GM23338 (cell line): ENCODE measurements around the gene PGF. TPM values are rescaled to one million over a fixed set of nuclear protein-coding genes. Genes with fewer than 3 reads are reported as not detected.

Experiments used
- ATAC-seq: fragments of 200-7000 bp; cut with Tn5 transposase; 3 replicates; pipeline ENCODE4 v1.9.1; 2020
- DNase-seq: peaks from one replicate; pipeline ENCODE4 v3.0.0-alpha.2; 2015; ENCODE audit warnings: low spot score
- H2AFZ ChIP-seq: fragments of 200-600 bp; sonication (generic); 2 replicates; pipeline ENCODE4 v1.8.0; 2016; ENCODE audit warnings: antibody characterized with exemption, mild to moderate bottlenecking, moderate library complexity
- H3F3A ChIP-seq: fragments of 200-600 bp; sonication (generic); replicated peaks from 2 replicates; pipeline ENCODE4 v1.8.0; 2017; ENCODE audit warnings: antibody characterized with exemption, mixed run types, low read depth
- H3K27ac ChIP-seq: fragments of 200-600 bp; sonication (generic); 2 replicates; pipeline ENCODE4 v1.6.1; 2016; ENCODE audit warnings: low read depth
- H3K27me3 ChIP-seq: fragments of 200-600 bp; sonication (generic); 2 replicates; pipeline ENCODE4 v1.8.0; 2016; ENCODE audit warnings: mild to moderate bottlenecking, mixed run types, moderate library complexity; ENCODE audit not compliant: insufficient read depth
- H3K36me3 ChIP-seq: fragments of 200-600 bp; sonication (generic); 2 replicates; pipeline ENCODE4 v1.8.0; 2016; ENCODE audit warnings: mild to moderate bottlenecking; ENCODE audit not compliant: insufficient read depth
- H3K4me1 ChIP-seq: fragments of 200-600 bp; sonication (generic); 2 replicates; pipeline ENCODE4 v1.8.0; 2016; ENCODE audit warnings: mild to moderate bottlenecking, moderate library complexity; ENCODE audit not compliant: insufficient read depth
- H3K4me2 ChIP-seq: fragments of 200-600 bp; sonication (generic); 2 replicates; pipeline ENCODE4 v1.7.1; 2017; ENCODE audit warnings: mixed run types
- H3K4me3 ChIP-seq: fragments of 200-600 bp; sonication (generic); 2 replicates; pipeline ENCODE4 v1.6.1; 2016; ENCODE audit warnings: mixed run types
- H3K79me2 ChIP-seq: fragments of 200-600 bp; sonication (generic); replicated peaks from 2 replicates; pipeline ENCODE4 v1.8.0; 2017; ENCODE audit warnings: mild to moderate bottlenecking; ENCODE audit not compliant: insufficient read depth
- H3K9me2 ChIP-seq: fragments of 200-600 bp; sonication (generic); 2 replicates; pipeline ENCODE4 v1.8.0; 2017; ENCODE audit not compliant: insufficient read depth
- H4K20me1 ChIP-seq: fragments of 200-600 bp; sonication (generic); replicated peaks from 2 replicates; pipeline ENCODE4 v1.8.0; 2017; ENCODE audit warnings: mild to moderate bottlenecking; ENCODE audit not compliant: insufficient read depth
- H3K27ac Mint-ChIP-seq: 2 replicates; pipeline ENCODE4 v1.8.0; 2020; ENCODE audit warnings: inconsistent platforms, mild to moderate bottlenecking, moderate library complexity, mixed read lengths
- H3K27me3 Mint-ChIP-seq: 3 replicates; pipeline ENCODE4 v1.8.0; 2022; ENCODE audit warnings: low read depth, mild to moderate bottlenecking, moderate library complexity, mixed read lengths, inconsistent platforms; ENCODE audit not compliant: insufficient read depth, poor library complexity
- H3K36me3 Mint-ChIP-seq: 3 replicates; pipeline ENCODE4 v1.8.0; 2021; ENCODE audit warnings: low read depth, mild to moderate bottlenecking, inconsistent platforms, moderate library complexity, mixed read lengths
- H3K4me1 Mint-ChIP-seq: 3 replicates; pipeline ENCODE4 v1.8.0; 2020; ENCODE audit warnings: mild to moderate bottlenecking, inconsistent platforms, mixed read lengths
- H3K4me3 Mint-ChIP-seq: 3 replicates; pipeline ENCODE4 v1.8.0; 2021; ENCODE audit warnings: moderate library complexity, mild to moderate bottlenecking, inconsistent platforms, mixed read lengths
- H3K9me3 Mint-ChIP-seq: 3 replicates; pipeline ENCODE4 v1.8.0; 2020; ENCODE audit warnings: moderate library complexity, mild to moderate bottlenecking, inconsistent platforms, mixed read lengths
- CREB1 ChIP-seq: fragments of 250-450 bp; sonication (Bioruptor Pico); IDR thresholded peaks from 2 replicates; pipeline ENCODE4 v1.5.0; 2020; ENCODE audit warnings: low read depth, mild to moderate bottlenecking, moderate library complexity
- EZH2phosphoT487 ChIP-seq: fragments of 200-600 bp; sonication (generic); IDR thresholded peaks from one replicate; pipeline ENCODE4 v1.8.1; 2018; ENCODE audit warnings: antibody characterized with exemption; ENCODE audit not compliant: unreplicated experiment
- NANOG ChIP-seq: IDR thresholded peaks from 2 replicates; pipeline ENCODE4 v1.6.1; 2016; ENCODE audit warnings: antibody characterized with exemption, borderline replicate concordance
- POLR2AphosphoS5 ChIP-seq: IDR thresholded peaks from 2 replicates; pipeline ENCODE4 v1.6.1; 2016; ENCODE audit warnings: antibody characterized with exemption, low read depth
- STAT1 ChIP-seq: IDR thresholded peaks from one replicate; pipeline ENCODE4 v1.6.1; 2016; ENCODE audit warnings: antibody characterized with exemption; ENCODE audit not compliant: unreplicated experiment
- ZNF331 ChIP-seq: fragments of 250-450 bp; sonication (Bioruptor Pico); IDR thresholded peaks from 2 replicates; pipeline ENCODE4 v1.5.0; 2020; ENCODE audit warnings: low read depth, mild to moderate bottlenecking, moderate library complexity
- polyA plus RNA-seq: library from polyadenylated mRNA; unstranded; fragments of >200 nt; fragmentation: Nextera tagmentation; extraction: Ambion mirVana; gene quantifications from 2 replicates; pipeline ENCODE4 v1.2.1, GENCODE V29; 2016
- total RNA-seq: library from RNA; depleted of rRNA; stranded (reverse); fragments of >200 nt; shearing (Covaris generic); gene quantifications from 2 replicates; pipeline ENCODE4 v1.2.3, GENCODE V29; 2014
- TF ChIP-seq, protein P1 (sequence below): IDR thresholded peaks from one replicate; pipeline ENCODE4 v1.6.1; 2018; ENCODE audit warnings: antibody characterized with exemption; ENCODE audit not compliant: unreplicated experiment
- TF ChIP-seq, protein P2 (sequence below): fragments of 250-450 bp; sonication (Bioruptor Pico); IDR thresholded peaks from 2 replicates; pipeline ENCODE4 v1.5.0; 2020; ENCODE audit warnings: mild to moderate bottlenecking, moderate library complexity

PGF gene
- total and polyA plus RNA-seq, 2 experiments from 2014 or later = 2.9 to 6.3 TPM

DNA sequence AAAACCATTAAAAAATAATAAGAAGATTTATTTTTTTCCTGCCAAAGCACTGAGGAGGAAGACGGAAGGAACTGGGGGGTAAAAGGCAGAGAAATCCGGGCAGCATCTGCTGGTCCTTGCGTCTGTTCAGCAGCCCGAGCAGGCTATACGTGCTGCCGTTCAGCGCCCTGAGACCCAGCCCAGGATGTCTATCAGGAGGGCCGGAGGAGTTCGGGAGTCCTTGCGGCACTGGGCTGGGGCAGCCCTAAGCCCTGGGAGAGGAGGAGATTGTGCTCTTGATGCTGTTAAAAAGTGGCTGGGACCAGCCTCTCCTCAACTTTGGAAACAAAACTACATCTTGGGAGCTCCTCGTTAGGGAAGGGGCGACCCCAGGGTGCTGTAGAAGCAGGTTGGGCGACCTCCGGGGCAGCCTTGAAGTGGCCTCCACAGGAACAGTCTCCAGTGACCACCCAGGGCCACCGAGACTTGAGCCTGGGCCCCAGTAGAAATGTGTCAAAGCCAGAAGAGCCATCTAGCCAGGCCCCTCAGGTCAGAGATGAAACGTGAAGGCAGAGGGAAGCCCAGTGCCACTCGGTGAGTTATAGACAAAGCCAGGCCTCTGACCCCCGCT is 14.3 kb downstream of the PGF start (continued):
- TF ChIP-seq, protein P1, sequence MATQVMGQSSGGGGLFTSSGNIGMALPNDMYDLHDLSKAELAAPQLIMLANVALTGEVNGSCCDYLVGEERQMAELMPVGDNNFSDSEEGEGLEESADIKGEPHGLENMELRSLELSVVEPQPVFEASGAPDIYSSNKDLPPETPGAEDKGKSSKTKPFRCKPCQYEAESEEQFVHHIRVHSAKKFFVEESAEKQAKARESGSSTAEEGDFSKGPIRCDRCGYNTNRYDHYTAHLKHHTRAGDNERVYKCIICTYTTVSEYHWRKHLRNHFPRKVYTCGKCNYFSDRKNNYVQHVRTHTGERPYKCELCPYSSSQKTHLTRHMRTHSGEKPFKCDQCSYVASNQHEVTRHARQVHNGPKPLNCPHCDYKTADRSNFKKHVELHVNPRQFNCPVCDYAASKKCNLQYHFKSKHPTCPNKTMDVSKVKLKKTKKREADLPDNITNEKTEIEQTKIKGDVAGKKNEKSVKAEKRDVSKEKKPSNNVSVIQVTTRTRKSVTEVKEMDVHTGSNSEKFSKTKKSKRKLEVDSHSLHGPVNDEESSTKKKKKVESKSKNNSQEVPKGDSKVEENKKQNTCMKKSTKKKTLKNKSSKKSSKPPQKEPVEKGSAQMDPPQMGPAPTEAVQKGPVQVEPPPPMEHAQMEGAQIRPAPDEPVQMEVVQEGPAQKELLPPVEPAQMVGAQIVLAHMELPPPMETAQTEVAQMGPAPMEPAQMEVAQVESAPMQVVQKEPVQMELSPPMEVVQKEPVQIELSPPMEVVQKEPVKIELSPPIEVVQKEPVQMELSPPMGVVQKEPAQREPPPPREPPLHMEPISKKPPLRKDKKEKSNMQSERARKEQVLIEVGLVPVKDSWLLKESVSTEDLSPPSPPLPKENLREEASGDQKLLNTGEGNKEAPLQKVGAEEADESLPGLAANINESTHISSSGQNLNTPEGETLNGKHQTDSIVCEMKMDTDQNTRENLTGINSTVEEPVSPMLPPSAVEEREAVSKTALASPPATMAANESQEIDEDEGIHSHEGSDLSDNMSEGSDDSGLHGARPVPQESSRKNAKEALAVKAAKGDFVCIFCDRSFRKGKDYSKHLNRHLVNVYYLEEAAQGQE = no peak
- no peak for TF ChIP-seq STAT1

DNA sequence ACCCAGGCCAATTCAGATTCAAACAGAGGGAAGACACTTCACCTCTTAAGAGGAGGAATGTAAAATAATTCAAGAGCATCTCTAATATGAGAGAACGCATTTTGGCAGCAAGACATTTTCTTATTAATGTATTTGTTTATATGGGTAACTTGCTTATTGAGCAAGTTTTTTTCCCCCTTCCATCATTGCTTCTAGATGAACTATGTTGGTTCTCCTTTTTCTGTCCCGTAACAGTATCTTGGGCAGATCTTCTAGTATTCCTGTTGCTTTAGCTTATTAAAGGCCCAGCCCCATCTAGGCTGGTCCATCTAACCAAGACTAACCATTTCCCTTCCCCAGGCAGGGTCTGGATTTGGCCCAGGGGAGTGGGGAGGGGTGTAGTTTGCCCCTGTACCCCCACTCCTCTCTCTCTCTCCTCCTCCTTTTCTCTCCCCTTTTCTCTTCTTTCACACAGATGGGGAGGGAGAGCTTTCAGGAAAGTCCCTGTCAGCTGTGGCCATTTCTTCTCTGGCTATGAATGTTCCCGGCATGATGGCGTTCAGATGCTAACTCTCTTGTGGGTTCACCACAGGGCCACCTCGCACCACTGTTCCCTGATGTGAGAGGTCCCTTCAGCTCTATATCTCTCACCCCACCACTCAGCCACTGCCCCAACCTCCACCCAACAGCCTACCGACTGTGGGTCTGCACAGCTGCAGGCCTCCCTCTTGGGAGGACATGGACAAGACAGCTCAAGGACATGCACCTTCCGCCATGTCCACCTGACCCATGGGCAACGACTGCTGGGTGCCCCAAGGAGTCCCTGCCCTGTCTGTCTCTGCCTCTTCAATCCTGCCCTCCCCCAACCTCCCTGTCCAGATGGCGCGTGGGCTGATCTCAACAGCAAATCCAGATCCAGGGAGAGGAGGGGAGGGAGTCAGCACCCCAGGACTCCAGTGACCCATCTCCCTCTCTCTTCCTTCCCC is 16.6 kb downstream of the PGF start:
- Histone ChIP-seq H3K9me2 (no peaks in the 10 kb centered on the region), H3F3A (no peaks in the 10 kb centered on the region), H3K79me2 (no peaks in the 10 kb centered on the region), H3K27ac (no peak overlapping the region), H2AFZ (no peak overlapping the region), H3K27me3 (no peaks in the 10 kb centered on the region), H3K4me2 (no peak overlapping the region), H3K4me3 (no peak overlapping the region), H3K36me3 (no peaks in the 10 kb centered on the region), H3K4me1 (no peaks in the 10 kb centered on the region), H4K20me1 (no peaks in the 10 kb centered on the region)
- Mint-ChIP-seq H3K4me3 (no peak overlapping the region), H3K4me1 (peaks cover 2% of the 10 kb centered on the region; the same call in 1 of the 3 replicates), H3K27me3 (peaks cover 7% of the 10 kb centered on the region), H3K9me3 (no peaks in the 10 kb centered on the region), H3K27ac (no peak overlapping the region), H3K36me3 (no peaks in the 10 kb centered on the region)
- ATAC-seq (no peak), DNase-seq (no peak)
- TF ChIP-seq, protein P2, sequence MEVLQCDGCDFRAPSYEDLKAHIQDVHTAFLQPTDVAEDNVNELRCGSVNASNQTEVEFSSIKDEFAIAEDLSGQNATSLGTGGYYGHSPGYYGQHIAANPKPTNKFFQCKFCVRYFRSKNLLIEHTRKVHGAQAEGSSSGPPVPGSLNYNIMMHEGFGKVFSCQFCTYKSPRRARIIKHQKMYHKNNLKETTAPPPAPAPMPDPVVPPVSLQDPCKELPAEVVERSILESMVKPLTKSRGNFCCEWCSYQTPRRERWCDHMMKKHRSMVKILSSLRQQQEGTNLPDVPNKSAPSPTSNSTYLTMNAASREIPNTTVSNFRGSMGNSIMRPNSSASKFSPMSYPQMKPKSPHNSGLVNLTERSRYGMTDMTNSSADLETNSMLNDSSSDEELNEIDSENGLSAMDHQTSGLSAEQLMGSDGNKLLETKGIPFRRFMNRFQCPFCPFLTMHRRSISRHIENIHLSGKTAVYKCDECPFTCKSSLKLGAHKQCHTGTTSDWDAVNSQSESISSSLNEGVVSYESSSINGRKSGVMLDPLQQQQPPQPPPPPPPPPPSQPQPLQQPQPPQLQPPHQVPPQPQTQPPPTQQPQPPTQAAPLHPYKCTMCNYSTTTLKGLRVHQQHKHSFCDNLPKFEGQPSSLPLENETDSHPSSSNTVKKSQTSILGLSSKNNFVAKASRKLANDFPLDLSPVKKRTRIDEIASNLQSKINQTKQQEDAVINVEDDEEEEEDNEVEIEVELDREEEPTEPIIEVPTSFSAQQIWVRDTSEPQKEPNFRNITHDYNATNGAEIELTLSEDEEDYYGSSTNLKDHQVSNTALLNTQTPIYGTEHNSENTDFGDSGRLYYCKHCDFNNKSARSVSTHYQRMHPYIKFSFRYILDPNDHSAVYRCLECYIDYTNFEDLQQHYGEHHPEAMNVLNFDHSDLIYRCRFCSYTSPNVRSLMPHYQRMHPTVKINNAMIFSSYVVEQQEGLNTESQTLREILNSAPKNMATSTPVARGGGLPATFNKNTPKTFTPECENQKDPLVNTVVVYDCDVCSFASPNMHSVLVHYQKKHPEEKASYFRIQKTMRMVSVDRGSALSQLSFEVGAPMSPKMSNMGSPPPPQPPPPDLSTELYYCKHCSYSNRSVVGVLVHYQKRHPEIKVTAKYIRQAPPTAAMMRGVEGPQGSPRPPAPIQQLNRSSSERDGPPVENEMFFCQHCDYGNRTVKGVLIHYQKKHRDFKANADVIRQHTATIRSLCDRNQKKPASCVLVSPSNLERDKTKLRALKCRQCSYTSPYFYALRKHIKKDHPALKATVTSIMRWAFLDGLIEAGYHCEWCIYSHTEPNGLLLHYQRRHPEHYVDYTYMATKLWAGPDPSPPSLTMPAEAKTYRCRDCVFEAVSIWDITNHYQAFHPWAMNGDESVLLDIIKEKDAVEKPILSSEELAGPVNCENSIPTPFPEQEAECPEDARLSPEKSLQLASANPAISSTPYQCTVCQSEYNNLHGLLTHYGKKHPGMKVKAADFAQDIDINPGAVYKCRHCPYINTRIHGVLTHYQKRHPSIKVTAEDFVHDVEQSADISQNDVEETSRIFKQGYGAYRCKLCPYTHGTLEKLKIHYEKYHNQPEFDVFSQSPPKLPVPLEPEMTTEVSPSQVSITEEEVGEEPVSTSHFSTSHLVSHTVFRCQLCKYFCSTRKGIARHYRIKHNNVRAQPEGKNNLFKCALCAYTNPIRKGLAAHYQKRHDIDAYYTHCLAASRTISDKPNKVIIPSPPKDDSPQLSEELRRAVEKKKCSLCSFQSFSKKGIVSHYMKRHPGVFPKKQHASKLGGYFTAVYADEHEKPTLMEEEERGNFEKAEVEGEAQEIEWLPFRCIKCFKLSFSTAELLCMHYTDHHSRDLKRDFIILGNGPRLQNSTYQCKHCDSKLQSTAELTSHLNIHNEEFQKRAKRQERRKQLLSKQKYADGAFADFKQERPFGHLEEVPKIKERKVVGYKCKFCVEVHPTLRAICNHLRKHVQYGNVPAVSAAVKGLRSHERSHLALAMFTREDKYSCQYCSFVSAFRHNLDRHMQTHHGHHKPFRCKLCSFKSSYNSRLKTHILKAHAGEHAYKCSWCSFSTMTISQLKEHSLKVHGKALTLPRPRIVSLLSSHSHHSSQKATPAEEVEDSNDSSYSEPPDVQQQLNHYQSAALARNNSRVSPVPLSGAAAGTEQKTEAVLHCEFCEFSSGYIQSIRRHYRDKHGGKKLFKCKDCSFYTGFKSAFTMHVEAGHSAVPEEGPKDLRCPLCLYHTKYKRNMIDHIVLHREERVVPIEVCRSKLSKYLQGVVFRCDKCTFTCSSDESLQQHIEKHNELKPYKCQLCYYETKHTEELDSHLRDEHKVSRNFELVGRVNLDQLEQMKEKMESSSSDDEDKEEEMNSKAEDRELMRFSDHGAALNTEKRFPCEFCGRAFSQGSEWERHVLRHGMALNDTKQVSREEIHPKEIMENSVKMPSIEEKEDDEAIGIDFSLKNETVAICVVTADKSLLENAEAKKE = no peak
- no peak for TF ChIP-seq CREB1 (CRISPR knock-in tag)
- TF ChIP-seq, protein P1 = no peak
- no peak for TF ChIP-seq STAT1
- TF ChIP-seq EZH2phosphoT487 = no peak
- no peak for TF ChIP-seq NANOG
- no peak for TF ChIP-seq ZNF331 (CRISPR knock-in tag)
- TF ChIP-seq POLR2AphosphoS5 = no peak
